Endodermal cell (in vitro differentiated cells): Measurements from ENCODE around the gene JMJD1C. TPM values are rescaled to one million over a fixed set of nuclear protein-coding genes. Genes with fewer than 3 reads are reported as not detected.

Experiments used
- DNase-seq: peaks from one replicate; pipeline ENCODE4 v3.0.0-alpha.2; 2017
- H3K27ac ChIP-seq: 2 replicates; pipeline ENCODE4 v1.5.1; 2013; ENCODE audit warnings: mild to moderate bottlenecking, low read depth, low read length, moderate library complexity
- H3K27me3 ChIP-seq: 2 replicates; pipeline ENCODE4 v1.6.1; 2013; ENCODE audit warnings: mild to moderate bottlenecking, low read length, moderate library complexity; ENCODE audit not compliant: insufficient read depth, control insufficient read depth, poor library complexity, severe bottlenecking
- H3K36me3 ChIP-seq: 2 replicates; pipeline ENCODE4 v1.7.0; 2013; ENCODE audit warnings: mild to moderate bottlenecking, low read length, moderate library complexity; ENCODE audit not compliant: control insufficient read depth, insufficient read depth
- H3K4me1 ChIP-seq: one replicate; pipeline ENCODE4 v1.7.0; 2013; ENCODE audit warnings: low read length; ENCODE audit not compliant: control insufficient read depth, insufficient read depth
- H3K4me3 ChIP-seq: 2 replicates; pipeline ENCODE4 v1.5.1; 2013; ENCODE audit warnings: mild to moderate bottlenecking, low read length, moderate library complexity
- H3K9ac ChIP-seq: 2 replicates; pipeline ENCODE4 v1.6.1; 2013; ENCODE audit warnings: mild to moderate bottlenecking, low read length, moderate library complexity; ENCODE audit not compliant: poor library complexity, severe bottlenecking; ENCODE audit errors: extremely low read depth
- H3K9me3 ChIP-seq: 2 replicates; pipeline ENCODE4 v1.6.1; 2013; ENCODE audit warnings: mild to moderate bottlenecking, low read length, moderate library complexity; ENCODE audit not compliant: control insufficient read depth
- H3K27ac Mint-ChIP-seq: 2 replicates; pipeline ENCODE4 v1.8.0; 2020; ENCODE audit warnings: mixed read lengths
- H3K27me3 Mint-ChIP-seq: 2 replicates; pipeline ENCODE4 v1.8.0; 2021; ENCODE audit warnings: mild to moderate bottlenecking, mixed read lengths; ENCODE audit not compliant: insufficient read depth
- H3K36me3 Mint-ChIP-seq: 2 replicates; pipeline ENCODE4 v1.8.0; 2020; ENCODE audit warnings: low read depth, mixed read lengths
- H3K4me1 Mint-ChIP-seq: 2 replicates; pipeline ENCODE4 v1.8.0; 2020; ENCODE audit warnings: mixed read lengths
- H3K4me3 Mint-ChIP-seq: 2 replicates; pipeline ENCODE4 v1.8.0; 2020; ENCODE audit warnings: mild to moderate bottlenecking, moderate library complexity, mixed read lengths
- H3K9me3 Mint-ChIP-seq: 2 replicates; pipeline ENCODE4 v1.8.0; 2020; ENCODE audit warnings: mild to moderate bottlenecking, mixed read lengths
- WGBS, 2 experiments: methylation state at CpG; one replicate each; pipeline versions ENCODE4 v1.1.5 to v1.1.7; 2013; ENCODE audit warnings: missing lambda C conversion rate in 2 of 2, mixed read lengths in 1 of 2; ENCODE audit not compliant: insufficient coverage in 1 of 2, insufficient read length in 1 of 2; 5-methylcytosine and 5-hydroxymethylcytosine counted together
- total RNA-seq, 2 donors: library from RNA; stranded (reverse); fragmentation: NEBNext Ultra II Directional in 1 of 2; extraction: Animal tissue kit (Norgen Biotek cat#: 25700) in 1 of 2; gene quantifications; 2 replicates in 1 of 2; 3 replicates in 1 of 2; pipeline ENCODE4 v1.2.1, GENCODE V29; 2021
- TF ChIP-seq, protein P1 (sequence below): fragments of 200-600 bp; sonication (generic); conservative IDR thresholded peaks from 2 replicates; pipeline ENCODE4 v1.5.0; 2021; ENCODE audit warnings: antibody characterized with exemption, mild to moderate bottlenecking

The JMJD1C gene
- total RNA-seq, 2 donors from 2014 or later = 91.3 to 114 TPM

DNA sequence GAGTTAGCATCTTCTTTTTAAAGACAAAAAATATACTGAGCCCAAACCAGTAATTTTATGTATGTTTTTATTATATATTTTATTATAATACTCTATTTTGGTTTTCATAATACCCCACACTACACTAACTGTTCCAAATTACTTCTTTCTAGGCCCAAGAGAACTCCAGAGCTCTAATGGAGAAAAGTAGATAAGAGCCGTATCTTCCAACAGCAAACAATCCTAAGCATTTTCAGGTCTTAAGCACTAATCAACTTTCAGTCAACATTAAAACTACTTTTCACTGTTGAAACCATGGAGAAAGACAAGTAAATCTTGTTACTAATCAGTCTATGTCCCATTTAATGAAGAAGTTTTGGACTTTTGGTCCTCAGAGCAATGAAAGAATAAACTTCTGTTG is 55.1 kb downstream of the JMJD1C start:
- Mint-ChIP-seq H3K27me3 (no peaks in the 10 kb centered on the region), H3K27ac (peak overlapping the region; percentile 23), H3K36me3 (peaks cover 9% of the 10 kb centered on the region), H3K9me3 (no peaks in the 10 kb centered on the region), H3K4me1 (peaks cover 30% of the 10 kb centered on the region), H3K4me3 (no peak overlapping the region)
- Histone ChIP-seq H3K36me3 (peaks cover 18% of the 10 kb centered on the region), H3K27me3 (no peaks in the 10 kb centered on the region), H3K27ac (no peak overlapping the region), H3K9me3 (no peaks in the 10 kb centered on the region), H3K4me3 (peak overlapping the region; percentile 41), H3K9ac (no peak overlapping the region), H3K4me1 (peaks cover 4% of the 10 kb centered on the region)
- 26% methylated on average over 1 of the region's 1 CpG; no CpG with 5 or more reads in 1 of the 2 experiments for WGBS, 2 experiments
- TF ChIP-seq, protein P1, sequence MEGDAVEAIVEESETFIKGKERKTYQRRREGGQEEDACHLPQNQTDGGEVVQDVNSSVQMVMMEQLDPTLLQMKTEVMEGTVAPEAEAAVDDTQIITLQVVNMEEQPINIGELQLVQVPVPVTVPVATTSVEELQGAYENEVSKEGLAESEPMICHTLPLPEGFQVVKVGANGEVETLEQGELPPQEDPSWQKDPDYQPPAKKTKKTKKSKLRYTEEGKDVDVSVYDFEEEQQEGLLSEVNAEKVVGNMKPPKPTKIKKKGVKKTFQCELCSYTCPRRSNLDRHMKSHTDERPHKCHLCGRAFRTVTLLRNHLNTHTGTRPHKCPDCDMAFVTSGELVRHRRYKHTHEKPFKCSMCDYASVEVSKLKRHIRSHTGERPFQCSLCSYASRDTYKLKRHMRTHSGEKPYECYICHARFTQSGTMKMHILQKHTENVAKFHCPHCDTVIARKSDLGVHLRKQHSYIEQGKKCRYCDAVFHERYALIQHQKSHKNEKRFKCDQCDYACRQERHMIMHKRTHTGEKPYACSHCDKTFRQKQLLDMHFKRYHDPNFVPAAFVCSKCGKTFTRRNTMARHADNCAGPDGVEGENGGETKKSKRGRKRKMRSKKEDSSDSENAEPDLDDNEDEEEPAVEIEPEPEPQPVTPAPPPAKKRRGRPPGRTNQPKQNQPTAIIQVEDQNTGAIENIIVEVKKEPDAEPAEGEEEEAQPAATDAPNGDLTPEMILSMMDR = no peak
- no peak for DNase-seq

DNA sequence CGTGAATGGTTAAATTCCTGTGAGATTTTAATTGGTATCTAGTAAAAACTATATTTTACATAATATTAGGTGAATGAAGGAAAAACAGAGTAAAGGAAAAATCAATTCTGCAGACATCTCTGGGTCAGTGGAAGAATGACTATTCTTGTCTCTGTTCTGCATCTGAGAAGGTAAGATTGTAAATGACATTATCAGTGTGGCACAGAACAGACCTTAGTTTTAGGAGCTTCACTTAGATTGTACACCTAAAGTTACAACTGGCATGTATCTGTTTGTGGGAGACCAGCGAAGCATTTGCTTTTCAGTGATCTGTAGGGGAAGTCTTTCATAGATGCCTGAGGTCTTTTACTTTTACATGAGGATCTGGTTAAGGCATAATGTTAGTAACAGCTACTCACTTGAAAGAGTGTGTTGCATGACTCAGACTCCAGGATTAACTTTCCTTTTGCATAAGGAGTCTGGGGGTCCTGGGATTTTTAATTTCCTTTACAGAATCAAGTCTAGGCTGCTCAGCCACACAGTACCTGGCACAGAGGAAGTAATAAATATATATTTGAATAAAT is 56.2 kb downstream of the JMJD1C start:
- no peak overlapping the region for H3K27ac Mint-ChIP-seq
- DNase-seq = no peak

DNA sequence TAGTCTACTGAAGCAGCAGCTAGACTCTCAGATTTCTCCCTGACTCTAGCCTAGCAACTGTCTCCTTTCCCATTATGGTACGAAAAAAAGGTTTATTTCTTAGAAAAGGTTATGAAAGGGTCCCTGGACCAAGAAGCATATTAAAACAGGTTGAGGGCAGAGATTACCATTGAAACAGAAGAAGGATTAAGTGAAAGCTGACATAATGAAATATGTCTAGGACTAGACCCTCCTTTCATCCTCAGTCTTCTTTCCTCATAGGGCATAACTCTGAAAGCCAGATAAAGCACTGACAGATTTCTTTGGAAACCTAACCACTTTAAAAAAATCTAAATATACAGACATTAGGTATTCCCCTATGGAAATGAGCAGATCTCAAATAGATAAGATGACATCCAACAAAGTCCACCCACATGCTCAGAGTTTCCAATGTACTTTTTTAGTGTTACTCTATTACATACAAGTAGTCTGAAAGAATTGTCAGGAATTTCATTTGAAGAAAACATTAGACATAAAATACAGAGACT is 58.6 kb downstream of the JMJD1C start:
- WGBS, 2 experiments = 95 to 100% methylated on average over 1 of the region's 1 CpG
- TF ChIP-seq, protein P1 = no peak
- no peak overlapping the region for H3K9ac ChIP-seq
- peaks cover 28% of the 10 kb centered on the region for H3K4me1 Mint-ChIP-seq
- peaks cover 4% of the 10 kb centered on the region for H3K4me1 ChIP-seq
- no peaks in the 10 kb centered on the region for H3K27me3 Mint-ChIP-seq
- no peak overlapping the region for H3K27ac ChIP-seq
- H3K27ac Mint-ChIP-seq = no peak overlapping the region
- no peaks in the 10 kb centered on the region for H3K9me3 Mint-ChIP-seq
- no peak overlapping the region for H3K4me3 ChIP-seq
- H3K9me3 ChIP-seq = peaks cover 3% of the 10 kb centered on the region
- peaks cover 25% of the 10 kb centered on the region for H3K36me3 Mint-ChIP-seq
- peaks cover 39% of the 10 kb centered on the region for H3K36me3 ChIP-seq
- no peak overlapping the region for H3K4me3 Mint-ChIP-seq
- no peaks in the 10 kb centered on the region for H3K27me3 ChIP-seq
- DNase-seq = no peak

More for the DNA sequence above, 56.2 kb downstream of the JMJD1C start:
- Histone ChIP-seq H3K9me3 (peaks cover 3% of the 10 kb centered on the region), H3K4me1 (peaks cover 4% of the 10 kb centered on the region), H3K27me3 (no peaks in the 10 kb centered on the region), H3K27ac (no peak overlapping the region), H3K4me3 (no peak overlapping the region), H3K9ac (no peak overlapping the region), H3K36me3 (peaks cover 28% of the 10 kb centered on the region)
- Mint-ChIP-seq H3K4me1 (peaks cover 28% of the 10 kb centered on the region), H3K4me3 (no peak overlapping the region), H3K36me3 (peaks cover 15% of the 10 kb centered on the region), H3K9me3 (no peaks in the 10 kb centered on the region), H3K27me3 (no peaks in the 10 kb centered on the region)
- TF ChIP-seq, protein P1 = no peak
- WGBS, 2 experiments = 67 to 91% methylated on average over 1 to 2 of the region's 2 CpGs
